ENCODE measurements around the gene NINL.
A peak's percentile ranks its signal among the peaks of the same experiment; 100 is the strongest.

Gene NINL

DNA sequence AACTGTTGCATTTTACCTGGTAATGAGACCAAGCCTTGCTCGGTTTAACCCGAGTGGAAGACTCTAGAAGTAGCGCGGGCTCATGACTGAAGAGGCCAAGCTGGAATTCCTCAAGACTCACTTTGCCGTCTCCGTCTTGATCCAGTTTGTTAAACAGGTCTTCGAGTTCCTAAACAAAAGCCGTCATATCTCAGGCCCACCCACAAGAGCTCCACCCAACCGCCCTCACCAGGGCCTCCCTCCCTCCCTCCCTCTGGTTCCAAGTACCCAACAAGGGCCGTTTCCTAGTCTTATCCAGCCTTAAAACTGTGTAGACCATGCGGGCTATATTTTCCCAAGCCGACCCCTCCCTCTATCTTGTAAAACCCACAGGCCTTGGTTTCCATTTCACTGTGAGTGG is 81.4 kb downstream of the NINL start:
- TF ChIP-seq, protein P1, sequence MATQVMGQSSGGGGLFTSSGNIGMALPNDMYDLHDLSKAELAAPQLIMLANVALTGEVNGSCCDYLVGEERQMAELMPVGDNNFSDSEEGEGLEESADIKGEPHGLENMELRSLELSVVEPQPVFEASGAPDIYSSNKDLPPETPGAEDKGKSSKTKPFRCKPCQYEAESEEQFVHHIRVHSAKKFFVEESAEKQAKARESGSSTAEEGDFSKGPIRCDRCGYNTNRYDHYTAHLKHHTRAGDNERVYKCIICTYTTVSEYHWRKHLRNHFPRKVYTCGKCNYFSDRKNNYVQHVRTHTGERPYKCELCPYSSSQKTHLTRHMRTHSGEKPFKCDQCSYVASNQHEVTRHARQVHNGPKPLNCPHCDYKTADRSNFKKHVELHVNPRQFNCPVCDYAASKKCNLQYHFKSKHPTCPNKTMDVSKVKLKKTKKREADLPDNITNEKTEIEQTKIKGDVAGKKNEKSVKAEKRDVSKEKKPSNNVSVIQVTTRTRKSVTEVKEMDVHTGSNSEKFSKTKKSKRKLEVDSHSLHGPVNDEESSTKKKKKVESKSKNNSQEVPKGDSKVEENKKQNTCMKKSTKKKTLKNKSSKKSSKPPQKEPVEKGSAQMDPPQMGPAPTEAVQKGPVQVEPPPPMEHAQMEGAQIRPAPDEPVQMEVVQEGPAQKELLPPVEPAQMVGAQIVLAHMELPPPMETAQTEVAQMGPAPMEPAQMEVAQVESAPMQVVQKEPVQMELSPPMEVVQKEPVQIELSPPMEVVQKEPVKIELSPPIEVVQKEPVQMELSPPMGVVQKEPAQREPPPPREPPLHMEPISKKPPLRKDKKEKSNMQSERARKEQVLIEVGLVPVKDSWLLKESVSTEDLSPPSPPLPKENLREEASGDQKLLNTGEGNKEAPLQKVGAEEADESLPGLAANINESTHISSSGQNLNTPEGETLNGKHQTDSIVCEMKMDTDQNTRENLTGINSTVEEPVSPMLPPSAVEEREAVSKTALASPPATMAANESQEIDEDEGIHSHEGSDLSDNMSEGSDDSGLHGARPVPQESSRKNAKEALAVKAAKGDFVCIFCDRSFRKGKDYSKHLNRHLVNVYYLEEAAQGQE (IDR thresholded peaks at IDR 0.05; ENCODE audit: low read depth), result no peak
- no peak for TF ChIP-seq TAF1 (IDR thresholded peaks at IDR 0.05; ENCODE audit: low read depth)
- no peak for TF ChIP-seq FOXM1 (IDR thresholded peaks at IDR 0.05; ENCODE audit: borderline replicate concordance, low read depth)
- no peak for TF ChIP-seq CREB1 (IDR thresholded peaks at IDR 0.05; ENCODE audit: low read depth)
- TF ChIP-seq TEAD4 (IDR thresholded peaks at IDR 0.05), result no peak
- TF ChIP-seq TCF12 (IDR thresholded peaks at IDR 0.05; ENCODE audit: low read depth), result no peak

DNA sequence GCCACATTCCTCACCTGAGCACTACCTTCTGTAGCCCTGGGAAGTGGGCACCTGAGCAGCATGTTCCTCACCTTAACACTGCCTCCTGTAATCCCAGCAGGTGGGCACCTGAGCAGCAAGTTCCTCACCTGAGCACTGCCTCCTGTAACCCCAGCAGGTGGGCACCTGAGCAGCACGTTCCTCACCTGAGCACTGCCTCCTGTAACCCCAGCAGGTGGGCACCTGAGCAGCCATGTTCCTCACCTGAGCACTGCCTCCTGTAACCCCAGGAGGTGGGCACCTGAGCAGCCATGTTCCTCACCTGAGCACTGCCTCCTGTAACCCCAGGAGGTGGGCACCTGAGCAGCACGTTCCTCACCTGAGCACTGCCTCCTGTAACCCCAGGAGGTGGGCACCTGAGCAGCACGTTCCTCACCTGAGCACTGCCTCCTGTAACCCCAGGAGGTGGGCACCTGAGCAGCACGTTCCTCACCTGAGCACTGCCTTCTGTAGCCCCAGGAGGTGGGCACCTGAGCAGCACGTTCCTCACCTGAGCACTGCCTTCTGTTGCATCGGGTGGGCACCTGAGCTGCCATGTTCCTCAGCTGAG is 82.2 kb downstream of the NINL start:
- TF ChIP-seq YY1 (IDR thresholded peaks at IDR 0.05; ENCODE audit: low read depth), result 0 out of 2 replicates have a peak, but pooled peaks have one; percentile 39
- TF ChIP-seq TEAD4 (IDR thresholded peaks at IDR 0.05), result 0 out of 2 replicates have a peak, but pooled peaks have one; percentile 7
- TF ChIP-seq, protein P2, sequence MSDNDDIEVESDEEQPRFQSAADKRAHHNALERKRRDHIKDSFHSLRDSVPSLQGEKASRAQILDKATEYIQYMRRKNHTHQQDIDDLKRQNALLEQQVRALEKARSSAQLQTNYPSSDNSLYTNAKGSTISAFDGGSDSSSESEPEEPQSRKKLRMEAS (IDR thresholded peaks at IDR 0.05), result peak; percentile 60
- peak; percentile 53; the same call in 1 of the 2 replicates for TF ChIP-seq EP300 (IDR thresholded peaks at IDR 0.05; ENCODE audit: borderline replicate concordance)
- peak; percentile 75 for TF ChIP-seq TCF12 (IDR thresholded peaks at IDR 0.05; ENCODE audit: low read depth)

DNA sequence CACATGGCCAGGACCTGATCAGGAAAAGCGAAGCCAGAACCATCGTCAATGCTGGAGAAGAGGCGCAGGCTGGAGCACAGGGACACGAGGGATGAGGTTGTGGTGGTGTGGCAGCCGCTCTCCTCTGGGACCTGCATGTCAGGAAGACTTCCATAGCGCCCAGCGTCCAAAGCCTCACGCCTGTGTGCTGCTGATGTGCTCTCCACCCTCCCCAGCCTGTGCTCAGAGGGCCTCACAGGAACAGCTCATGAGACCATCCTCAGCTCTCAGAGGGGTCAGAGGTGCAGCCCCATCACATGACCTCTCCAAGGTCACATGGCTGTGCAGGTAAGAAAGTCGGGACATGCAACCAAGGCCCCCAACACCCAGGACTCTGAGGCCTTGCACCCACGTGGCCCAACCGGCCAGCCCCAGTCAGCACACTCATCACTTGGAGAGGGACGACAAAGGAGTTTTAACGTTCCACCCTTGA is 84.4 kb downstream of the NINL start:
- TF ChIP-seq CEBPB (IDR thresholded peaks at IDR 0.05), result no peak
- no peak for TF ChIP-seq RAD21 (IDR thresholded peaks at IDR 0.05; ENCODE audit: low read depth)
- no peak for TF ChIP-seq NFIC (IDR thresholded peaks at IDR 0.05)
- no peak for TF ChIP-seq EP300 (IDR thresholded peaks at IDR 0.05; ENCODE audit: borderline replicate concordance)
- TF ChIP-seq, protein P2 (IDR thresholded peaks at IDR 0.05), result no peak
- no peak for TF ChIP-seq YY1 (IDR thresholded peaks at IDR 0.05; ENCODE audit: low read depth)
- TF ChIP-seq, protein P1 (IDR thresholded peaks at IDR 0.05; ENCODE audit: low read depth), result no peak
- no peak for TF ChIP-seq TCF12 (IDR thresholded peaks at IDR 0.05; ENCODE audit: low read depth)
- no peak for TF ChIP-seq FOXM1 (IDR thresholded peaks at IDR 0.05; ENCODE audit: borderline replicate concordance, low read depth)
- no peak for TF ChIP-seq TAF1 (IDR thresholded peaks at IDR 0.05; ENCODE audit: low read depth)

DNA sequence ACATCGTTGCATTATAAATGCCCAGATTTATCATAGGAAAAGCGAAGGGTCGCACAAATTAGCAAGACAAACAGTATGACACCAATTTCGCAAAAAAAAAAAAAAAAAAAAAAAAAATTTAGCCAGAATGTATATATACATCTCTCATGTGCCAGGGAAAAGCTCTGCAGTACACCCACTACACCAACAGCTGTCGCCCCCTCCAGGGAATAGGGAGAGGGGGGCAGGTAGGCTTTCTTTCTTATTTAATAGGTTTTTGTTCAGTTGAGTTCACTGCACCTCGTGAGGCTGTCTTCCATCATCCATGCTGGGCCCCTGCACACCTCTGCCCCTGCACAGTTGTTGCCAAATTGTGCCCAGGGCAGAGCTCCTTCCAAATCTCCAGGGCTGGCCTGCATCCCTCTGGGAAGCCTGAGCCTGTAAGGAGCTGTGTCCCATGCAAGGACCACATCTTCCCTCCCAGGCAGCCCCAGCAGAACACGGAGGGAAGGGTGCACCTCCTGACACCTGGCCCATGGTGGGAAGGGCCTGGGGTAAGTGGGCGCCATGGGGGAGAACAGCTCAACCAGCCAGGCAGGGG is 85.4 kb downstream of the NINL start:
- TF ChIP-seq, protein P1 (IDR thresholded peaks at IDR 0.05; ENCODE audit: low read depth), result no peak
- no peak for TF ChIP-seq TCF12 (IDR thresholded peaks at IDR 0.05; ENCODE audit: low read depth)
- TF ChIP-seq, protein P3, sequence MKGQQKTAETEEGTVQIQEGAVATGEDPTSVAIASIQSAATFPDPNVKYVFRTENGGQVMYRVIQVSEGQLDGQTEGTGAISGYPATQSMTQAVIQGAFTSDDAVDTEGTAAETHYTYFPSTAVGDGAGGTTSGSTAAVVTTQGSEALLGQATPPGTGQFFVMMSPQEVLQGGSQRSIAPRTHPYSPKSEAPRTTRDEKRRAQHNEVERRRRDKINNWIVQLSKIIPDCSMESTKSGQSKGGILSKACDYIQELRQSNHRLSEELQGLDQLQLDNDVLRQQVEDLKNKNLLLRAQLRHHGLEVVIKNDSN (IDR thresholded peaks at IDR 0.05), result no peak
- no peak for TF ChIP-seq TEAD4 (IDR thresholded peaks at IDR 0.05)
- no peak for TF ChIP-seq EGR1 (IDR thresholded peaks at IDR 0.05)

DNA sequence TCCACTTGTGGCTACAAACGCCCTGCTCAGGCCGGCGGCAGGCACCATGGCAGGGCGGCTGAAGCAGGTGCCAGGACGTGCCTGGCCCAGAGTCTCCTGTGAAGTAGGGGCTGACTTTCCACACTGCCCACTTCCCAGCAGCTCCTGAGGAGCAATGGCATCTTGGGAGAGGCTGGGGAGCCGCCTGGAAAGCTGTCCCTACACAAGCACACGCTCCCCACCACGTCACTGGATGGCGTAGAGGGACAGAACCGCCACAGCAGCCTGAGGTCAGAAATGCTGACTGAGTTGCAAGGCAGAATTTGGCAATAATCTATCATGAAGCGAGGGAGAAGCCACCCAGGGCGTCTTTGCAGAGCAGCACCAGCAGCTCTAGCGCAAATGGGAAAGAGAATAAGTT is 86.3 kb downstream of the NINL start:
- TF ChIP-seq ZBTB7A (IDR thresholded peaks at IDR 0.05; ENCODE audit: low read depth), result no peak
- no peak for TF ChIP-seq EP300 (IDR thresholded peaks at IDR 0.05; ENCODE audit: borderline replicate concordance)
- no peak for TF ChIP-seq RAD21 (IDR thresholded peaks at IDR 0.05; ENCODE audit: low read depth)
- TF ChIP-seq EGR1 (IDR thresholded peaks at IDR 0.05), result no peak
- TF ChIP-seq, protein P1 (IDR thresholded peaks at IDR 0.05; ENCODE audit: low read depth), result no peak
- TF ChIP-seq FOXM1 (IDR thresholded peaks at IDR 0.05; ENCODE audit: borderline replicate concordance, low read depth), result no peak
- TF ChIP-seq YY1 (IDR thresholded peaks at IDR 0.05; ENCODE audit: low read depth), result no peak
- TF ChIP-seq CEBPB (IDR thresholded peaks at IDR 0.05), result no peak
- no peak for TF ChIP-seq TAF1 (IDR thresholded peaks at IDR 0.05; ENCODE audit: low read depth)
- TF ChIP-seq, protein P3 (IDR thresholded peaks at IDR 0.05), result no peak
- no peak for TF ChIP-seq NFIC (IDR thresholded peaks at IDR 0.05)
- TF ChIP-seq, protein P2 (IDR thresholded peaks at IDR 0.05), result no peak

Measured in Ishikawa (cell line).